ENCODE data around the gene GREM2. TPM values are rescaled to one million over a fixed set of nuclear protein-coding genes. Genes with fewer than 3 reads are reported as not detected.

Gene GREM2
- total RNA-seq, 6 donors from 2014 or later: 0.22 to 0.88 (median 0.39) TPM; not detected in 1

DNA sequence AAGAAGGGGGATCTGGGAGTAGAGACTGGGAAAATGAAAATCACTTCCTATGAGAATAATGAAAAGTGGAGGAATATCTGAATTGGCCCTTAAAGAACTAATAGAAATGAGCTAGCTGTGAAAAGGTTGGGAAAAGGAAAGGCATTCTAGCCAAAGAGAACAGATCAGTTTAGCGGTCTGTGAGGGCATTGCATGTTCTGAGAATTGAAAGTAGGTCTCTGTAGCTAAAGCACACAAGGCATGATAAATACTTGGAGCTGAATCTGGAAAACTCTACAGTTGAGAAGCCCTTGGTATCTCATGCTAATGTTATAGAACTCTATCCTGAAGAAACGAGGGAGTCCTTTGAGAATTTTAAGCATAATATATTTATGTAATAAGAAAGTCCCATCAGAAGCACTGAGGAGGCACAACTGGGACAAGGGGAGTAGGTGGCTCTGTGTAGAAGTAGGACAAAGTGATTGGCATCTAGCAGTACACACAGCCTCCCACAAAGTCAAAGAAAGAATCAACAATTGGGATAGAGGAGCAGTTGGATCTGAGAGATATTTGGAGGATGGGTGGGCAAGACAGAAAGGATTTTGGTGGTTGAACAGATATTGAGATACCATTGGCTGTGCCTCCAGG is 78.7 kb downstream of the GREM2 start:
- Histone ChIP-seq H3K4me3 (no peak overlapping the region), H3K9me3 (no peaks in the 10 kb centered on the region), H3K36me3 (no peaks in the 10 kb centered on the region), H3K4me1 (no peaks in the 10 kb centered on the region), H3K27me3 (no peaks in the 10 kb centered on the region), H3K27ac (no peak overlapping the region)
- 79 to 83% methylated on average over 2 of the region's 2 CpGs for WGBS, 2 donors
- no peak for TF ChIP-seq POLR2AphosphoS5 (IDR thresholded peaks at IDR 0.05)
- TF ChIP-seq EP300 (IDR thresholded peaks at IDR 0.05): no peak
- TF ChIP-seq POLR2A (IDR thresholded peaks at IDR 0.05): no peak
- TF ChIP-seq, protein P1, sequence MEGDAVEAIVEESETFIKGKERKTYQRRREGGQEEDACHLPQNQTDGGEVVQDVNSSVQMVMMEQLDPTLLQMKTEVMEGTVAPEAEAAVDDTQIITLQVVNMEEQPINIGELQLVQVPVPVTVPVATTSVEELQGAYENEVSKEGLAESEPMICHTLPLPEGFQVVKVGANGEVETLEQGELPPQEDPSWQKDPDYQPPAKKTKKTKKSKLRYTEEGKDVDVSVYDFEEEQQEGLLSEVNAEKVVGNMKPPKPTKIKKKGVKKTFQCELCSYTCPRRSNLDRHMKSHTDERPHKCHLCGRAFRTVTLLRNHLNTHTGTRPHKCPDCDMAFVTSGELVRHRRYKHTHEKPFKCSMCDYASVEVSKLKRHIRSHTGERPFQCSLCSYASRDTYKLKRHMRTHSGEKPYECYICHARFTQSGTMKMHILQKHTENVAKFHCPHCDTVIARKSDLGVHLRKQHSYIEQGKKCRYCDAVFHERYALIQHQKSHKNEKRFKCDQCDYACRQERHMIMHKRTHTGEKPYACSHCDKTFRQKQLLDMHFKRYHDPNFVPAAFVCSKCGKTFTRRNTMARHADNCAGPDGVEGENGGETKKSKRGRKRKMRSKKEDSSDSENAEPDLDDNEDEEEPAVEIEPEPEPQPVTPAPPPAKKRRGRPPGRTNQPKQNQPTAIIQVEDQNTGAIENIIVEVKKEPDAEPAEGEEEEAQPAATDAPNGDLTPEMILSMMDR (IDR thresholded peaks at IDR 0.05): no peak
- DNase-seq: no peak
- ATAC-seq (ENCODE audit: low FRiP score in 2 of 2): no peak

DNA sequence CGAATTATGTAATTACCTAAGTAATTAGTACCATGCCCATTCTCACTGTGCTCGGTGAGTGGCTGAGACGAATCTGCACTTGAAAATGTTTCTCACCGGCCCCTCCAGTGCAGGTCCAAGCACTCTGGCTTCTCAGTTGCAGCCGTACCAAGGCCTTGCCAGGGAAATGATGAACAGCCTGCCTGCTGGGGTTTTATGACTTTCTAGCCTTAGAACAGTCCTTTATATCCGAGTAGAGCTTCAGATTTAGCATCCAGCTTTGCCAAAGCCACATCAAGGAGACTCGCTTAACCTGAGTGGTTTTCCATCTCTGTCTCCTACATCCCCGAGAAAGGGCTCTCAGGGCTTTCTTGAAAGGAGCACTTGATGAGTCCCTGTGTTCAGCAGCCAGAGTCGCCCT is 83.4 kb downstream of the GREM2 start:
- Histone ChIP-seq H3K9me3 (no peaks in the 10 kb centered on the region), H3K4me1 (no peaks in the 10 kb centered on the region), H3K4me3 (no peak overlapping the region), H3K27ac (no peak overlapping the region), H3K27me3 (no peaks in the 10 kb centered on the region), H3K36me3 (no peaks in the 10 kb centered on the region)
- TF ChIP-seq, protein P1 (IDR thresholded peaks at IDR 0.05): no peak
- TF ChIP-seq POLR2A (IDR thresholded peaks at IDR 0.05) (no peak), POLR2AphosphoS5 (IDR thresholded peaks at IDR 0.05) (no peak), EP300 (IDR thresholded peaks at IDR 0.05) (no peak)
- ATAC-seq (ENCODE audit: low FRiP score in 2 of 2) (no peak), DNase-seq (no peak)
- WGBS, 2 donors: 73 to 77% methylated on average over 9 of the region's 9 CpGs

DNA sequence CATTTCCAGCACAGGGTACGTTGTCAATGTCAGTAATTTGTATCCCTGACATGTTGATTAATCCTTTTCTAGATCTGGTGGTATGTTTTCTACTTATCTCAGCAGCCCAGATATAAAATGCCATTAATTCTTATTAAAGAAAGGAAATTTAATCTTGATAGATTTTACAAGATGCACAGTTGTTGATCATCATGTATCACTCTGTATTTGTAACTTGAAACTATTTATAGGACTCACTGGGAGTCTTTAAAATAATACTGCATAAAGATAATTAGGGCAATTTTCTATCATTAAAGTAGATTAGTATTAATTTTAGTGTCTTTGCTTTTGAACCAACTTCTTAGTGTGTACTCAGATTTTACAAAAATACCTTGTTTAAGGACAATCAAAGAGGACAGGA is 84.9 kb downstream of the GREM2 start:
- TF ChIP-seq, protein P1 (IDR thresholded peaks at IDR 0.05): no peak
- no peak for TF ChIP-seq POLR2A (IDR thresholded peaks at IDR 0.05)
- no peak for TF ChIP-seq POLR2AphosphoS5 (IDR thresholded peaks at IDR 0.05)
- no peak for TF ChIP-seq EP300 (IDR thresholded peaks at IDR 0.05)
- Histone ChIP-seq H3K27me3 (no peaks in the 10 kb centered on the region), H3K9me3 (no peaks in the 10 kb centered on the region), H3K27ac (no peak overlapping the region), H3K4me1 (no peaks in the 10 kb centered on the region), H3K36me3 (no peaks in the 10 kb centered on the region), H3K4me3 (no peak overlapping the region)
- ATAC-seq (ENCODE audit: low FRiP score in 2 of 2): no peak
- 35 to 48% methylated on average over 1 of the region's 1 CpG for WGBS, 2 donors
- no peak for DNase-seq

DNA sequence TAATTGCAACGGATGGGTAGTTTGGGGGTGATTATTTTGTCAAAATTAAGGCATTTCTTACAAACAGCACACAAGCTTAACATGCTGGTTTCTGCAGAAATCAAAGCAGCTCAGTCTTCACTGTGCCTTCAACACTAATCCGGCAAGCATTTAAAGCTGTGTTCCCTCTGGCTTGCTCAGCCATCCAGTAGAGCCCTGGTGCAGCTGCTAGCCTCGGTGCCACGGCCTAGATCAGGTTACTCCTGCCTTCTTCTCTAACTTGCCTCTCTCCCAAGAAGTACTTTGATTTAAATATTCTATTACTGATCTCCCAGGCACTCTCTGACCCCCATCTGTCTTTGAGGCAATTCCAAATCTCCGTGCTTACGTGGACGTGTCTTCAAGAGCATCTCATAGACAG is 85.6 kb downstream of the GREM2 start:
- H3K4me3 ChIP-seq: no peak overlapping the region
- no peak for TF ChIP-seq EP300 (IDR thresholded peaks at IDR 0.05)
- TF ChIP-seq POLR2A (IDR thresholded peaks at IDR 0.05): no peak
- TF ChIP-seq POLR2AphosphoS5 (IDR thresholded peaks at IDR 0.05): no peak
- TF ChIP-seq, protein P1 (IDR thresholded peaks at IDR 0.05): no peak
- no peak for ATAC-seq (ENCODE audit: low FRiP score in 2 of 2)
- H3K27me3 ChIP-seq: no peaks in the 10 kb centered on the region
- H3K4me1 ChIP-seq: no peaks in the 10 kb centered on the region
- H3K36me3 ChIP-seq: no peaks in the 10 kb centered on the region
- no peaks in the 10 kb centered on the region for H3K9me3 ChIP-seq
- no peak for DNase-seq
- WGBS, 2 donors: 66 to 70% methylated on average over 7 of the region's 7 CpGs
- no peak overlapping the region for H3K27ac ChIP-seq

Data from upper lobe of left lung (tissue), 6 donors.